GM23338 (cell line): ENCODE data around the gene ESM1.

ENCODE experiments used
- EZH2 ChIP-seq: fragments of 200-600 bp; sonication (generic); IDR thresholded peaks from one replicate; pipeline ENCODE4 v1.8.0; 2017; ENCODE audit warnings: antibody characterized with exemption, mild to moderate bottlenecking, low read depth; ENCODE audit not compliant: unreplicated experiment
- JUNB ChIP-seq: IDR thresholded peaks from one replicate; pipeline ENCODE4 v1.6.1; 2016; ENCODE audit warnings: antibody characterized with exemption; ENCODE audit not compliant: unreplicated experiment
- POLR2AphosphoS5 ChIP-seq: IDR thresholded peaks from 2 replicates; pipeline ENCODE4 v1.6.1; 2016; ENCODE audit warnings: antibody characterized with exemption, low read depth
- TF ChIP-seq, protein P1 (sequence below), 2 experiments: fragments of 200-600 bp in 1 of 2; sonication (generic) in 1 of 2; conservative IDR thresholded peaks; 2 replicates each; pipeline versions ENCODE4 v1.5.1 to v1.6.1; 2016 to 2017; ENCODE audit warnings: antibody characterized with exemption in 2 of 2, low read depth in 2 of 2, mild to moderate bottlenecking in 2 of 2, moderate library complexity in 1 of 2
- TF ChIP-seq, protein P2 (sequence below): IDR thresholded peaks from one replicate; pipeline ENCODE4 v1.6.1; 2018; ENCODE audit warnings: antibody characterized with exemption; ENCODE audit not compliant: unreplicated experiment
- TF ChIP-seq, protein P3 (sequence below): IDR thresholded peaks from 2 replicates; pipeline ENCODE4 v1.6.1; 2016; ENCODE audit warnings: antibody characterized with exemption

DNA sequence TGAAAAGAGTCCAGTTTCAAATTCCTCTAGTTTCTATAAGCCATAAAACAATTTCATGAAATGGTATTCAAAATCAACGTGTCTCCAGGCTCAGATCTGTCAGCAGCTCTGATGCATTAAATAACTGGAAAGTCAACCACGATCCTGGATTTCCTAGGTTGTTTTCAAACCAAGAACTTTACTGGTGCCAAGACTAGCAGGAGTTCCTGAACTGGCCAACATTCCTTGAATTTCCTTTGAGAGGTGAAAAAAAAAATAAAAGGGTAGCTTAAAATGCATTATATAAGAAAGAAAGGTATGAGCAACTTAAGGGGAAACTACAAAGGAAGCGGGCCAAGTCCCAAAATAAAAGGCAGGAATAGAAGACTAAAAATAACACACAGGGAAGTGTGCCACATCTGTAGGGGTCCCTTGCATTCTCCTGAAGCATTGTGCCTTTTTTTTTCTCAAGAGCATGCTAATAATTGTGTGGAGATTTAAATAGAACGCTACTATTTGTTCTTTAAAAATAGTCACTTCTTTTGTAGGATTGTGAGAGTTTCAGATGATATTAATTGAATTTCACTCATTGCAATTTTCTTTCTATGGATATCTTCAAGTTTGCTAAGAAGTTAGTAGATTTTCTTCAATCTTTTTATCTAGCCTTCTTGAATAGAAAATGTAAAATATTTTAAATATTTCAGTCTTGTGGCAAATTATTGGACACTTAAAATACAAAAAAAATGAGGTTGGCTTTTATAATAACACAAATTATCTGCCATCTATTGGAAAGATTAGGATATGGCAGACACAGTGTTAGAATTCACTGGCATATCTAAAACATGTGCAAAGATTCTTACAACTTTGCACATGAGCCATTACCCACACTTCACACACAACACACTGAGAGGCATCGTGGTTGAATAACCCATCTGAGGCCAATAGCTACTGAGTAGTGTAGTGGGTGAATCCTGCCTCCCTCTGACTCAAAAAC, 15.3 kb downstream of the ESM1 start:
- no peak for TF ChIP-seq EZH2
- TF ChIP-seq, protein P1, sequence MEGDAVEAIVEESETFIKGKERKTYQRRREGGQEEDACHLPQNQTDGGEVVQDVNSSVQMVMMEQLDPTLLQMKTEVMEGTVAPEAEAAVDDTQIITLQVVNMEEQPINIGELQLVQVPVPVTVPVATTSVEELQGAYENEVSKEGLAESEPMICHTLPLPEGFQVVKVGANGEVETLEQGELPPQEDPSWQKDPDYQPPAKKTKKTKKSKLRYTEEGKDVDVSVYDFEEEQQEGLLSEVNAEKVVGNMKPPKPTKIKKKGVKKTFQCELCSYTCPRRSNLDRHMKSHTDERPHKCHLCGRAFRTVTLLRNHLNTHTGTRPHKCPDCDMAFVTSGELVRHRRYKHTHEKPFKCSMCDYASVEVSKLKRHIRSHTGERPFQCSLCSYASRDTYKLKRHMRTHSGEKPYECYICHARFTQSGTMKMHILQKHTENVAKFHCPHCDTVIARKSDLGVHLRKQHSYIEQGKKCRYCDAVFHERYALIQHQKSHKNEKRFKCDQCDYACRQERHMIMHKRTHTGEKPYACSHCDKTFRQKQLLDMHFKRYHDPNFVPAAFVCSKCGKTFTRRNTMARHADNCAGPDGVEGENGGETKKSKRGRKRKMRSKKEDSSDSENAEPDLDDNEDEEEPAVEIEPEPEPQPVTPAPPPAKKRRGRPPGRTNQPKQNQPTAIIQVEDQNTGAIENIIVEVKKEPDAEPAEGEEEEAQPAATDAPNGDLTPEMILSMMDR (conservative IDR thresholded peaks at IDR 0.05; ENCODE audit: low read depth in 2 of 2): no peak
- TF ChIP-seq, protein P2, sequence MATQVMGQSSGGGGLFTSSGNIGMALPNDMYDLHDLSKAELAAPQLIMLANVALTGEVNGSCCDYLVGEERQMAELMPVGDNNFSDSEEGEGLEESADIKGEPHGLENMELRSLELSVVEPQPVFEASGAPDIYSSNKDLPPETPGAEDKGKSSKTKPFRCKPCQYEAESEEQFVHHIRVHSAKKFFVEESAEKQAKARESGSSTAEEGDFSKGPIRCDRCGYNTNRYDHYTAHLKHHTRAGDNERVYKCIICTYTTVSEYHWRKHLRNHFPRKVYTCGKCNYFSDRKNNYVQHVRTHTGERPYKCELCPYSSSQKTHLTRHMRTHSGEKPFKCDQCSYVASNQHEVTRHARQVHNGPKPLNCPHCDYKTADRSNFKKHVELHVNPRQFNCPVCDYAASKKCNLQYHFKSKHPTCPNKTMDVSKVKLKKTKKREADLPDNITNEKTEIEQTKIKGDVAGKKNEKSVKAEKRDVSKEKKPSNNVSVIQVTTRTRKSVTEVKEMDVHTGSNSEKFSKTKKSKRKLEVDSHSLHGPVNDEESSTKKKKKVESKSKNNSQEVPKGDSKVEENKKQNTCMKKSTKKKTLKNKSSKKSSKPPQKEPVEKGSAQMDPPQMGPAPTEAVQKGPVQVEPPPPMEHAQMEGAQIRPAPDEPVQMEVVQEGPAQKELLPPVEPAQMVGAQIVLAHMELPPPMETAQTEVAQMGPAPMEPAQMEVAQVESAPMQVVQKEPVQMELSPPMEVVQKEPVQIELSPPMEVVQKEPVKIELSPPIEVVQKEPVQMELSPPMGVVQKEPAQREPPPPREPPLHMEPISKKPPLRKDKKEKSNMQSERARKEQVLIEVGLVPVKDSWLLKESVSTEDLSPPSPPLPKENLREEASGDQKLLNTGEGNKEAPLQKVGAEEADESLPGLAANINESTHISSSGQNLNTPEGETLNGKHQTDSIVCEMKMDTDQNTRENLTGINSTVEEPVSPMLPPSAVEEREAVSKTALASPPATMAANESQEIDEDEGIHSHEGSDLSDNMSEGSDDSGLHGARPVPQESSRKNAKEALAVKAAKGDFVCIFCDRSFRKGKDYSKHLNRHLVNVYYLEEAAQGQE: no peak
- no peak for TF ChIP-seq JUNB
- TF ChIP-seq, protein P3, sequence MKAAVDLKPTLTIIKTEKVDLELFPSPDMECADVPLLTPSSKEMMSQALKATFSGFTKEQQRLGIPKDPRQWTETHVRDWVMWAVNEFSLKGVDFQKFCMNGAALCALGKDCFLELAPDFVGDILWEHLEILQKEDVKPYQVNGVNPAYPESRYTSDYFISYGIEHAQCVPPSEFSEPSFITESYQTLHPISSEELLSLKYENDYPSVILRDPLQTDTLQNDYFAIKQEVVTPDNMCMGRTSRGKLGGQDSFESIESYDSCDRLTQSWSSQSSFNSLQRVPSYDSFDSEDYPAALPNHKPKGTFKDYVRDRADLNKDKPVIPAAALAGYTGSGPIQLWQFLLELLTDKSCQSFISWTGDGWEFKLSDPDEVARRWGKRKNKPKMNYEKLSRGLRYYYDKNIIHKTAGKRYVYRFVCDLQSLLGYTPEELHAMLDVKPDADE: no peak
- TF ChIP-seq POLR2AphosphoS5: no peak
